GM06990 (cell line): ENCODE results near the gene ANKMY1.
A peak's percentile ranks its signal among the peaks of the same experiment; 100 is the strongest.
"Not testable (repeated sequence)": the region's sequence is repeated elsewhere in the genome, so short reads cannot be mapped to it uniquely, and the experiment has no call there.

Experiments
- DNase-seq: peaks from one replicate; pipeline ENCODE4 v3.0.0-alpha.2; 2011; ENCODE audit not compliant: insufficient read length; ENCODE audit errors: extremely low read depth
- H3K27me3 ChIP-seq: replicated peaks from 2 replicates; pipeline ENCODE4 v1.6.0; 2011; ENCODE audit warnings: low read length; ENCODE audit not compliant: control insufficient read depth, insufficient read depth
- H3K36me3 ChIP-seq: 2 replicates; pipeline ENCODE4 v1.5.1; 2011; ENCODE audit warnings: low read length; ENCODE audit not compliant: control insufficient read depth, insufficient read depth
- H3K4me3 ChIP-seq: replicated peaks from 2 replicates; pipeline ENCODE4 v1.5.1; 2011; ENCODE audit warnings: low read depth, mild to moderate bottlenecking, control low read depth, low read length
- CTCF ChIP-seq: IDR thresholded peaks from 2 replicates; pipeline ENCODE4 v1.5.1; 2011; ENCODE audit warnings: low read length, control low read depth, mild to moderate bottlenecking, inconsistent platforms; ENCODE audit not compliant: insufficient read depth, poor library complexity, severe bottlenecking

ANKMY1 gene

GRCh38 chr2:240498171-240498957 lies 59.4 kb downstream of the ANKMY1 start:
- no peak for TF ChIP-seq CTCF
- no peak for DNase-seq
- Histone ChIP-seq H3K27me3 (no peaks in the 10 kb centered on the region), H3K36me3 (peaks cover 11% of the 10 kb centered on the region), H3K4me3 (no peak overlapping the region)

GRCh38 chr2:240497082-240497481 lies 60.7 kb downstream of the ANKMY1 start:
- not testable (repeated sequence) for DNase-seq, H3K27me3 ChIP-seq, H3K4me3 ChIP-seq
- TF ChIP-seq CTCF = peak; percentile 21
- peaks cover 11% of the 10 kb centered on the region for H3K36me3 ChIP-seq

- not testable (repeated sequence) for H3K36me3 ChIP-seq, DNase-seq
- TF ChIP-seq CTCF = peak; percentile 12
Observed at GRCh38 chr2:240494942-240495341, 62.8 kb downstream of the ANKMY1 start.

GRCh38 chr2:240494194-240494793 lies 63.5 kb downstream of the ANKMY1 start:
- H3K36me3 ChIP-seq = peaks cover 4% of the 10 kb centered on the region
- no peak overlapping the region for H3K4me3 ChIP-seq
- no peaks in the 10 kb centered on the region for H3K27me3 ChIP-seq
- TF ChIP-seq CTCF = no peak
- no peak for DNase-seq

More at GRCh38 chr2:240494942-240495341, 62.8 kb downstream of the ANKMY1 start:
- H3K4me3 ChIP-seq, H3K27me3 ChIP-seq: not testable (repeated sequence)

- H3K4me3 ChIP-seq = no peak overlapping the region
- no peak for TF ChIP-seq CTCF
- no peaks in the 10 kb centered on the region for H3K27me3 ChIP-seq
- DNase-seq = no peak
- no peaks in the 10 kb centered on the region; the same call in 1 of the 2 replicates for H3K36me3 ChIP-seq
Observed at GRCh38 chr2:240491483-240491882, 66.3 kb downstream of the ANKMY1 start.
